Liver (tissue), 3 donors: Measurements from ENCODE around the gene GATD1.

ENCODE experiments used
- EGR1 ChIP-seq, 2 donors: IDR thresholded peaks; 2 replicates each; pipeline ENCODE4 v1.6.1; 2016 to 2018; ENCODE audit warnings: antibody characterized with exemption in 2 of 2, low read depth in 2 of 2
- RAD21 ChIP-seq, 2 donors: IDR thresholded peaks; 2 replicates each; pipeline ENCODE4 v1.6.1; 2016; ENCODE audit warnings: antibody characterized with exemption in 2 of 2, mild to moderate bottlenecking in 2 of 2
- TAF1 ChIP-seq: conservative IDR thresholded peaks from 2 replicates; pipeline ENCODE4 v1.6.1; 2016; ENCODE audit warnings: antibody characterized with exemption, mild to moderate bottlenecking
- TF ChIP-seq, protein P1 (sequence below): fragments of 150-350 bp; IDR thresholded peaks from 2 replicates; pipeline ENCODE4 v1.5.1; 2017; ENCODE audit warnings: improper control_type of control experiment, low read depth, low read length; ENCODE audit not compliant: missing input control
- TF ChIP-seq, protein P2 (sequence below): IDR thresholded peaks from 2 replicates; pipeline ENCODE4 v1.6.1; 2016; ENCODE audit warnings: antibody characterized with exemption, mild to moderate bottlenecking
- TF ChIP-seq, protein P3 (sequence below): IDR thresholded peaks from 2 replicates; pipeline ENCODE4 v1.6.1; 2016; ENCODE audit warnings: antibody characterized with exemption
- donor health status: healthy.
- donor health status: healthy.

DNA sequence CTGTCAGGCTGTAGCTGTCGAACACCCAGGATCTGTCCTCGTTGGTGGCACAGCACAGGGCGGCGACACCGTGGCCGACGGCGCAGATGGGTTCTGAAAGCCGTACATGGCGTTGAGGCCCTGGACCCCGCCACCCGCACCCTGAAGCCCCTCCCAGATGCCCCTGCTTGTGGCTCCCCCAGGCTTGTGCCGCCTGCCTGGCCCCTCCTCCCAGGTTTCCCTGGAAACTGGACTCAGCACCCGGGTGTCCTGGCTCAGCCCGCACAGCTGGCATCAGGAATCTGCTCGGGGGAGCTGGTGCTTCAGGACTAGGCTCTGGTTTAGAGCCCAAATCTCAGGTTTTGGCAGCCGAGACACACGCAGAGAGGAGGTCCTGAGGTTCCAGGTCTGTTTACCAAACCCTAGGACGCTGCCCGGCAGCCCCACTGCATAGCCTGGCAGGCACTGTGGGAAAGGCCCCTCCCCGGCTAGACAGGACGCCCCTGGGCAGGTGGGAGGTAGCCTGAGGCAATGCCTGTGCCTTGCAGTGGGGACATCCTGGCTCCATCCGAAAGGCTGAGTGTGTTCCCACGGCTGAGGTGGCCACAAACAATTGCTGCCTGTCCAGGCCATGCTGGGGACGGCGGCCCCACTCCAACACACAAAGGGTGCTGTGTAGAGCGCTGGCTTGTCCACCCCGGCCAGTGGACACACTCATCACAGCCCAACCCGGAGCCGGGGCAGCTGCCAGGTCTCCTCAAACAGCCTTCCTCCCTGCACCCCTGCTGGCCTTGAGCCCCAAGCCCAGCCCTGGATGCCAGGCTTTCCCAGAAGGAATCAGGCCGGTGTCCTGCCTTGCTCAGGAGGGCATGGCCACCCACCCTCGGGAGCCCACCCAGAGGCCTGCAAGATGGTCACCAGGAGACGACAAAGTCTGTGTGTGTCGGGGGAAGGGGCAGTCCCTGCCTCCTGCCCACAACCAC, 4.6 kb downstream of the GATD1 start:
- TF ChIP-seq, protein P1, sequence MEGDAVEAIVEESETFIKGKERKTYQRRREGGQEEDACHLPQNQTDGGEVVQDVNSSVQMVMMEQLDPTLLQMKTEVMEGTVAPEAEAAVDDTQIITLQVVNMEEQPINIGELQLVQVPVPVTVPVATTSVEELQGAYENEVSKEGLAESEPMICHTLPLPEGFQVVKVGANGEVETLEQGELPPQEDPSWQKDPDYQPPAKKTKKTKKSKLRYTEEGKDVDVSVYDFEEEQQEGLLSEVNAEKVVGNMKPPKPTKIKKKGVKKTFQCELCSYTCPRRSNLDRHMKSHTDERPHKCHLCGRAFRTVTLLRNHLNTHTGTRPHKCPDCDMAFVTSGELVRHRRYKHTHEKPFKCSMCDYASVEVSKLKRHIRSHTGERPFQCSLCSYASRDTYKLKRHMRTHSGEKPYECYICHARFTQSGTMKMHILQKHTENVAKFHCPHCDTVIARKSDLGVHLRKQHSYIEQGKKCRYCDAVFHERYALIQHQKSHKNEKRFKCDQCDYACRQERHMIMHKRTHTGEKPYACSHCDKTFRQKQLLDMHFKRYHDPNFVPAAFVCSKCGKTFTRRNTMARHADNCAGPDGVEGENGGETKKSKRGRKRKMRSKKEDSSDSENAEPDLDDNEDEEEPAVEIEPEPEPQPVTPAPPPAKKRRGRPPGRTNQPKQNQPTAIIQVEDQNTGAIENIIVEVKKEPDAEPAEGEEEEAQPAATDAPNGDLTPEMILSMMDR, result no peak
- TF ChIP-seq TAF1 (no peak), EGR1 (IDR thresholded peaks at IDR 0.05; ENCODE audit: low read depth in 2 of 2) (no peak), RAD21 (IDR thresholded peaks at IDR 0.05) (no peak)
- TF ChIP-seq, protein P2, sequence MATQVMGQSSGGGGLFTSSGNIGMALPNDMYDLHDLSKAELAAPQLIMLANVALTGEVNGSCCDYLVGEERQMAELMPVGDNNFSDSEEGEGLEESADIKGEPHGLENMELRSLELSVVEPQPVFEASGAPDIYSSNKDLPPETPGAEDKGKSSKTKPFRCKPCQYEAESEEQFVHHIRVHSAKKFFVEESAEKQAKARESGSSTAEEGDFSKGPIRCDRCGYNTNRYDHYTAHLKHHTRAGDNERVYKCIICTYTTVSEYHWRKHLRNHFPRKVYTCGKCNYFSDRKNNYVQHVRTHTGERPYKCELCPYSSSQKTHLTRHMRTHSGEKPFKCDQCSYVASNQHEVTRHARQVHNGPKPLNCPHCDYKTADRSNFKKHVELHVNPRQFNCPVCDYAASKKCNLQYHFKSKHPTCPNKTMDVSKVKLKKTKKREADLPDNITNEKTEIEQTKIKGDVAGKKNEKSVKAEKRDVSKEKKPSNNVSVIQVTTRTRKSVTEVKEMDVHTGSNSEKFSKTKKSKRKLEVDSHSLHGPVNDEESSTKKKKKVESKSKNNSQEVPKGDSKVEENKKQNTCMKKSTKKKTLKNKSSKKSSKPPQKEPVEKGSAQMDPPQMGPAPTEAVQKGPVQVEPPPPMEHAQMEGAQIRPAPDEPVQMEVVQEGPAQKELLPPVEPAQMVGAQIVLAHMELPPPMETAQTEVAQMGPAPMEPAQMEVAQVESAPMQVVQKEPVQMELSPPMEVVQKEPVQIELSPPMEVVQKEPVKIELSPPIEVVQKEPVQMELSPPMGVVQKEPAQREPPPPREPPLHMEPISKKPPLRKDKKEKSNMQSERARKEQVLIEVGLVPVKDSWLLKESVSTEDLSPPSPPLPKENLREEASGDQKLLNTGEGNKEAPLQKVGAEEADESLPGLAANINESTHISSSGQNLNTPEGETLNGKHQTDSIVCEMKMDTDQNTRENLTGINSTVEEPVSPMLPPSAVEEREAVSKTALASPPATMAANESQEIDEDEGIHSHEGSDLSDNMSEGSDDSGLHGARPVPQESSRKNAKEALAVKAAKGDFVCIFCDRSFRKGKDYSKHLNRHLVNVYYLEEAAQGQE, result no peak
- TF ChIP-seq, protein P3, sequence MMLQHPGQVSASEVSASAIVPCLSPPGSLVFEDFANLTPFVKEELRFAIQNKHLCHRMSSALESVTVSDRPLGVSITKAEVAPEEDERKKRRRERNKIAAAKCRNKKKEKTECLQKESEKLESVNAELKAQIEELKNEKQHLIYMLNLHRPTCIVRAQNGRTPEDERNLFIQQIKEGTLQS, result no peak
